Ramos (cell line): ENCODE results near the gene VCL.

ENCODE experiments used
- in situ Hi-C: fragments of 300-500 bp; cut with MboI; formaldehyde crosslinking; loops from one replicate; pipeline ENCODE4 v1.14.3; 2022; ENCODE audit warnings: low sequenced_read_pairs; ENCODE audit not compliant: unreplicated experiment

VCL gene

DNA sequence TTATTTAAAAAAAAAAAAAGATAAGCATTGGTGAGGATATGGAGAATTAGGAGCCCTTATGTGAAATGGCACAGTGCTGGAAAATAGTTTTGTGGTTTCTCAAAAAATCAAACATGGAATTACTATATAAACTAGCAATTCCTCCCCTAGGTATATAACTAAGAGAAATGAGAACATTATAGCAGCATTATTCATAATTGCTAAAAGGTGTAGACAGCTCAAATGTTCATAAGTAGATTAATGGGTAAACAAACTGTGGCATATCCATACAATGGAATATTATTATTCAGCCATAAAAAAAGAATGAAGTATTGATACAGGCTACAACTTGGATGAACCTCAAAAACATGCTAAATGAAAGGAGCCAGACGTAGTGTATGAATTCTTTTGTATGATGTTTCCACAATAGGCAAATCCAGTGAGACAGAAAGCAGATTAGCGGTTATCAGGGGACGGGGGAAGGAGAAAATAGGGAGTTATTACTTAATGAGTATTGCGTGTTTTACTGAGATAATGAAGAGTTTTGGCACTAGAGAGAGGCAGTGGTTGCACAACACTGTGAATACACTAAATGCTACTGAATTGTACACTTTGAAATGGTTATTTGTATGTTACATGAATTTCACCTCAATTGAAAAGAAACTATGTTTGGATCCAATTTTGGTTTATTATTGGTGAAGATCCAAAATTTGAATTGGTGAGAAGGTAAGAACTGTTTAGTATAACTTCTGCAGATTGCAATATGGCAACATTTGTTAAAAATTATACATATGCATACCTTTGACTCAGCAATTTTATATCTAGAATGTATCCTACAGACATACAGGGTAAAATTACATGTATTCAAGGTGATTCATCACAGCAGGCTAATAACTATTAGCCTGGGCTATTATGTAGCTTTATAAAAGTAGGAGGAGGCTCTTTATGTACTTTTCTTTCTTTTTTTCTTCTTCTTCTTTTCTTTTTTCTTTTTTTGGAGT lies 69.7 kb downstream of the VCL start:
- in situ Hi-C loops, result no loop called here

DNA sequence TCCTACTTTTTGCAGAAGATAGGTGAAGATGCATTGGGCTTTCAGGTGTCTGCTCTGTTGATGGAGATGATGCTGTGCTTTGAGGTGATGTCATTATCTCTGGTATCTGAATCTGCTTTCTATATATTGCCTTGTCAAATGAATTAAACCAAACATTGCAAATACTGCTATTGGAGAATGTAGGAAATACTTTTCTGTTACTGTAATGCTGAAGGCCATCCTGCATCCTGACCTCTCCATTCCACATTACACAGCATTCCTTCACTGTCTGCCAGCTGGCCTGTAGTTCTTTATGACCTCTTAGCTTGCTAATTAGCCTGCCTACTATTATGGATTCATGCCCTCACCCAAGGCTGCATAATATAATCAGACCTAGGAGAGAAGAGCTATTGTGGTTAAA lies 73.2 kb downstream of the VCL start:
- in situ Hi-C loops, result no loop called here

- in situ Hi-C loops, result no loop called here
Observed at GRCh38 chr10:74072503-74072902, 74.6 kb downstream of the VCL start.

DNA sequence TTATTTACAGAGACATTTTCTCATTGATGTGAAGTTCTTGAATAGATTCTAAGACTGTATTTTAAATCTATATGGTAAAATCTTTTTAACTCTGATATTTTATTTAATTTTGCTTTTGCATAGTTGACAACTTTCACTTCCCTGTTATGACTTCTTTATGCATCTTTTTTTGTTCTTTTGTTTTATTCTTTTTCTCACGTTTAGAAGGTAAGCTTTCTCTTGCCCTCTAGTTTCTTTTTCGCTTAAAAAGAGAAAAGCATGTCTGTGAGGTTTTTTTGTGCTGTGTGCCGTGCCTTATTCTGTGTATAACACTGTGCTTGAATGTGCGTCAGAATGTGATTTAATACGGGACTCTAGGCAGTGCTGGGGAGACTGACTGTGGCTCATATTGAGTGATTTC lies 78.0 kb downstream of the VCL start:
- in situ Hi-C loops, result no loop called here

DNA sequence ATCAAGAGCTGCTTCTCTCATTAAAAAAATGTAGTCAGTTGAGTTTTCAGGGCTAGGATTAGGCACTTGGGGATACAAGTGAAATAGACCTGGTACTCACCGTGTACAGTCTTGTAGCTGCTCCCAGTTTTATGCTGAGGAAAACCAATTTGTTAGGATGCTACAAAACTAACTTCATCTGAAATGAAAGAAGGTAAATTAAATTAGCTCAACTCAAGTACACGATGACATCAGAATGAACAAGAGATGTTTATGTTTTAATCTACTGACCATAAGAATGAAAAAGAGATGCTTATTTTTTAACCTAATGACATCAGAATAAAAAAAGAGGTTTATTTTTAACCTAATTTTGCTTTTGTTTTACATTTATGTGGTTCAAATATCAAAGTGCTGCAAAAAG lies 79.0 kb downstream of the VCL start:
- in situ Hi-C loops, result no loop called here

DNA sequence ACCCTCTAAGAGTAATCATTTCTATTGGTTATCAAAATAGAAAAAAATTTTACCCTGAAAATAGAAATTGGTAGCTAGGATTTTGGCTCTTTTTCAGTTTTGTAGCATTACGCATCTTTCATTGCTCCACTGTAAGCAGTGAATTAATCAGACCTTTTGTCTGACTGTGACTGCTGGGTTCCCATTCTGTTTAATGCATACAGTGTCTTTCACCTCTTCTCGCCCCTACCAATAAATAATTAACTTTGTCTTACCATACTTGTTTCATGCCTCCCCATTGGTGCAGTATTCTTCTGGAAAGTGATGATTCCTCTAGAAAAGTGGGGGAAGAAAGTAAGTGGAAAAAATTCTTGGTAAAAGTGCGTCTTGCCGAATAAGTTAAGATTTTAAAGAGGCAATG lies 79.5 kb downstream of the VCL start:
- in situ Hi-C loops, result no loop called here

DNA sequence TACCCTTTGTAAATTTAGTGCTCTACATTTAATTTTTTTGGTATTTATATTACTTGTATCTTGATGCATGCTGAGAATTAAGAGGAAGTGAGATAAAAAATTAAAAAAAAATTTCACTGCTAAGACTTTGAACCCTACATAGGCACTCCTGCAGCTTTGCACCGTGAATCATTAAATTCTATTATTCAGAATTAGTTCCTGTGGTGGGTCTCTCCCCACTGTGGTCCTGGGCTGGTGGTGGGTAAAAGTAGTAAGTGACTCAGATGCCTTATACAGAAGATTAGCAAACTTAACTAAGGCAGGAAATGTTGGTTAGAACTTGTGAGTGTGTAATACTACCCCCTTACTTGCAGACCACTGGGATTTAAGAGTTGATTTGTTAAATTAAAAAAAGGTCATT lies 80.1 kb downstream of the VCL start:
- in situ Hi-C loops, result no loop called here

- in situ Hi-C loops, result no loop called here
Observed at GRCh38 chr10:74079028-74079935, 81.4 kb downstream of the VCL start.

- in situ Hi-C loops, result no loop called here
Observed at GRCh38 chr10:74079936-74080590, 82.1 kb downstream of the VCL start.

DNA sequence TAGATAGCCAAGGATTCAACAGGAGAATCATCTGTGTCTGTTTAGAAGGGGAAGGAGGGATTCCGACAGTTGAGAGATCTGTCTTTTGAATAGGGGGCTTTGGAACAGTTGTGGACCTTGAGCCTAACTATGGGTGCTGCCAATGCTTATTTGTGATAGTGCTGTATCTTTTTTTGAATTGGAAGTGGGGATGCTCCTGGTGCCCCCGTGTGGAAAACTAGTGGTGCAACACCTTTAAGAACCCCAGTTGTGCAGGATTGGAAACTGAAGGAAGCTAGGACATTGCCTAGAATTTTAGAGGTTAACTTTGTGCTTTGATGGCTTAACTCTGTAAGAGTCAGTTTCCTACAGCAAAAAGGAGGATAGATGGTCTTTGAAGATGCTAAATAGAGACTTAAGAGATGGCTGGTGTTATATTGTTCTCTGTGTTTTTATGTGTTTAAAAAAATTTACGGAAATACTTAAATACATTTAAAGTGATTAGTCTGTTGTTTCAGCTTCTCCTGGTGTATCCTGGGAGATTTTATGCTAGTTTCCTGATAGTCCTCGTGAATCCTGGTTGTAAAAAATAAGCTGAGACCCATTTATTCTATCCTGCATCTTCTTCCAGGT lies 83.4 kb downstream of the VCL start:
- in situ Hi-C loops, result no loop called here

GRCh38 chr10:74081941-74082718 lies 84.2 kb downstream of the VCL start:
- in situ Hi-C loops, result no loop called here

DNA sequence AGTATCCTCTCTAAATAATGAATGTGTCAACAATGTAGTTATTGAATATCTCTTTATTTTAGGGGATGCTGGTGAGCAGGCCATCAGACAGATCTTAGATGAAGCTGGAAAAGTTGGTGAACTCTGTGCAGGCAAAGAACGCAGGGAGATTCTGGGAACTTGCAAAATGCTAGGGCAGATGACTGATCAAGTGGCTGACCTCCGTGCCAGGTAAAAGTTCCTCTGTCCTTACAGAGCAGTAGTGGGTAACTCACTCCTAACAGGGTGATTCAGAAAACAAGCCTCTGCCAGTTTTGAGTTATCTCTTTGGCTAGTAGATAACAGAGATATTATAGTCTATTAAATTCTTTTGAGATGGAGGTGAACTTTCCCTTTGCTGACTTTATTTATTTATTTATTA lies 85.4 kb downstream of the VCL start:
- in situ Hi-C loops, result no loop called here

GRCh38 chr10:74084955-74085354 lies 87.0 kb downstream of the VCL start:
- in situ Hi-C loops, result no loop called here

DNA sequence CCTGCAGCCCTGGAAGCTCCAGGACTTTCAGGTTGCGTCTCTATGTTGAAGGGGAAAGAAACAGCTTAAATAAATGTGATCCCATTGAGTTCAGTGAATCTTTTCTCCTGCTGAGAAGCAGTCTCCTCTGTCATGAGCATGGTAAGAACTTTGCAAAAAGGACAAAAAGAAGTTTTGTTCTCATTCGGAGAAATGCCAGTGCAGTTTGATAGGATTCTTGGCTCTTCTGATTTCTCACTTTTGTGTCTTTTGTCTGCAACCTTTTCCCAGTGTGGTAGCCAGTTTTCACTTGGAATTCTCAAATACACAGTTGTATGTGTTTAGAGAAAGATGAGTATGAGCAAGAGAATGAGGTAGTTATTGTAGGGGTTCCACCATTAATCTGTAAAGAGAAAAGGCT lies 88.4 kb downstream of the VCL start:
- in situ Hi-C loops, result no loop called here

- in situ Hi-C loops, result no loop called here
Observed at GRCh38 chr10:74088722-74089121, 90.8 kb downstream of the VCL start.

DNA sequence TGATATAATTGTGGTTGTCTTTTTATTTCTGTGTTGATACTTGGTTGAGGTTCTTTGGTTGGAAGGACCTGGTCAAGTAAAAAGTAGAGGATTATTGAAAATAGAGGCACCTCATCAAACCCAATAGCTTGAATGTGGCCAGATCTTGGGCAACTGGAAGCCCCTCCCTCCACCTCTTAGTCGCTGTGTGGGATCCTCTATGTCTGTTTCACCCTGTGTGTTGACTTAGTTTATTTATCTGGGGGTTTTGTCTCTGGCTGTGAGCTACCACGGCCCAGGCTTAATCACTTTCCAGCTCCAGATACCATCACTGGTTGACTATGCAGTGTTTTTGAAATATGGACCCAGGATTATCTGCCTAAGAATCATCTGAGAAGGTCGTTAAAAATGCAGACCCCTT lies 94.5 kb downstream of the VCL start:
- in situ Hi-C loops, result no loop called here

- in situ Hi-C loops, result no loop called here
Observed at GRCh38 chr10:74093530-74094164, 95.7 kb downstream of the VCL start.

- in situ Hi-C loops, result no loop called here
Observed at GRCh38 chr10:74094231-74094630, 96.3 kb downstream of the VCL start.

GRCh38 chr10:74096777-74097176 lies 98.9 kb downstream of the VCL start:
- in situ Hi-C loops, result no loop called here
